HUES48 (cell line): Measurements from ENCODE around the gene CMSS1.
A peak's percentile ranks its signal among the peaks of the same experiment; 100 is the strongest.

Experiments used
- H3K27ac ChIP-seq: one replicate; pipeline ENCODE4 v1.7.0; 2013; ENCODE audit warnings: low read depth, low read length, inconsistent platforms
- H3K27me3 ChIP-seq: 2 replicates; pipeline ENCODE4 v1.6.1; 2013; ENCODE audit warnings: mild to moderate bottlenecking, low read length; ENCODE audit not compliant: control insufficient read depth, insufficient read depth
- H3K36me3 ChIP-seq: 2 replicates; pipeline ENCODE4 v1.6.1; 2013; ENCODE audit warnings: low read length; ENCODE audit not compliant: control insufficient read depth, insufficient read depth
- H3K4me1 ChIP-seq: 2 replicates; pipeline ENCODE4 v1.6.1; 2013; ENCODE audit warnings: mild to moderate bottlenecking, low read length; ENCODE audit not compliant: control insufficient read depth, insufficient read depth
- H3K4me3 ChIP-seq: 2 replicates; pipeline ENCODE4 v1.5.1; 2013; ENCODE audit warnings: mild to moderate bottlenecking, low read depth, low read length
- H3K9ac ChIP-seq: 2 replicates; pipeline ENCODE4 v1.6.1; 2013; ENCODE audit warnings: mild to moderate bottlenecking, low read depth, low read length, moderate library complexity
- H3K9me3 ChIP-seq: 2 replicates; pipeline ENCODE4 v1.6.1; 2013; ENCODE audit warnings: low read length; ENCODE audit not compliant: control insufficient read depth, insufficient read depth

The CMSS1 gene

DNA sequence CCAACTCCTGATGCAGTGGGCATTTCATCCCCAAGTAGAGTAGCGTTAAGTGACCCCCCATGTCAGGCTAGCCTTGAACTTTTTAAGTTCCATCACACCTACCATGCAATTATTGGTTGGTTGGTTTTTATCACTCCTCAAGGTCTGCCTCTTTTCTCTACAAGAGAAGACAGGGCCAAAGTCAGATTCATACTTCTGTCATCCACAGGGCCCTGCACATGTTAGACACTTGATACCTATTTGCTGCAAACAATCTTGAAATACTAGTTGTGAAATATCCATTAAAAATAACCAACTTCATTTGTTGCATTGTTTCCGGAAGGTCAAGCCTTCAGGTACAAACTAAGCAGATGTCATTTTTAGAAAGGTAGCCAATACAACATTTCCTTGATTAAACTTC is 1.2 kb downstream of the CMSS1 start:
- no peaks in the 10 kb centered on the region for H3K36me3 ChIP-seq
- peak overlapping the region; percentile 86 for H3K4me3 ChIP-seq
- no peaks in the 10 kb centered on the region for H3K27me3 ChIP-seq
- H3K9me3 ChIP-seq: no peaks in the 10 kb centered on the region
- H3K9ac ChIP-seq: no peak overlapping the region
- peaks cover 8% of the 10 kb centered on the region for H3K4me1 ChIP-seq
- H3K27ac ChIP-seq: no peak overlapping the region

DNA sequence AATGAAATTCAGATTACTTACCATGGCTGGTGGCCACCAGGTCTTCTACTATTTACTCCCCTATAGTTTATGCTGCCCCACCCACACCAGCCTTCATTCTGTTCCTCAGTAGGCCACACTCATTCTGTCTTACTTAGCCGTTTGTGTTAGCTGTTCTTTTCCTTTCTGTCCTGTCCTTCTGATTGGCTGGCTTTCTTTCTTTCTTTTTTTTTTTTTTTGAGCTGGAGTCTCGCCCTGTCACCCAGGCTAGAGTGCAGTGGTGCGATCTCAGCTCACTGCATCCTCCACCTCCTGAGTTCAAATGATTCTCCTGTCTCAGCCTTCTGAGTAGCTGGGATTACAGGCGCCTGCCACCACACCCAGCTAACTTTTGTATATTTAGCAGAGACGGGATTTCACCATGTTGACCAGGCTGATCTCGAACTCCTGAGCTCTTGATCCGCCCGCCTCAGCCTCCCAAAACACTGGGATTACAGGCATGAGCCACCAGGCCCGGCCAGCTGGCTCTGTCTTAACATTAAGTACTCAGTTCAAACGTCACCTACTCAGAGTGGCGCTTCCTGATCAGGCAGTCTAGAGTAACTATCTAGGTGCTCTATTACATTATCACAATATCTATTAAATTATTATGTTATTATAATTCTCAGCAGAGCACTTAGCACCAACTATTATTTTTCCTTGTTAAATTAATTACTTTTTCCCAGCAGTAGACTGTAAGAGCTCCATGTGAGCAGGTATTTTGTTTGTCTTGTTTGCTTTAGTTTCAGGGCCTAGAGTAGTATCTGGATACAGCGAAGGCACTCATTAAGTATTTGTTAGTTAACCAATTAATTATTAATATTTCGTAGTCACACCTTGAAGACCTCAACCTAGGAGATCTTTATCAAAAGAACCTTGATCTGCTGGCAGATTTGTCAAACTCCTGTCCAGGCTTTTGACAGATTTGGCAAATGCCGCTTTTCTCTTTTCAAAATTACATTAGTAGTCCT is 6.4 kb downstream of the CMSS1 start:
- Histone ChIP-seq H3K9me3 (no peaks in the 10 kb centered on the region), H3K4me3 (no peak overlapping the region), H3K27me3 (no peaks in the 10 kb centered on the region), H3K36me3 (no peaks in the 10 kb centered on the region), H3K9ac (no peak overlapping the region), H3K4me1 (peaks cover 9% of the 10 kb centered on the region; the same call in 1 of the 2 replicates), H3K27ac (no peak overlapping the region)

DNA sequence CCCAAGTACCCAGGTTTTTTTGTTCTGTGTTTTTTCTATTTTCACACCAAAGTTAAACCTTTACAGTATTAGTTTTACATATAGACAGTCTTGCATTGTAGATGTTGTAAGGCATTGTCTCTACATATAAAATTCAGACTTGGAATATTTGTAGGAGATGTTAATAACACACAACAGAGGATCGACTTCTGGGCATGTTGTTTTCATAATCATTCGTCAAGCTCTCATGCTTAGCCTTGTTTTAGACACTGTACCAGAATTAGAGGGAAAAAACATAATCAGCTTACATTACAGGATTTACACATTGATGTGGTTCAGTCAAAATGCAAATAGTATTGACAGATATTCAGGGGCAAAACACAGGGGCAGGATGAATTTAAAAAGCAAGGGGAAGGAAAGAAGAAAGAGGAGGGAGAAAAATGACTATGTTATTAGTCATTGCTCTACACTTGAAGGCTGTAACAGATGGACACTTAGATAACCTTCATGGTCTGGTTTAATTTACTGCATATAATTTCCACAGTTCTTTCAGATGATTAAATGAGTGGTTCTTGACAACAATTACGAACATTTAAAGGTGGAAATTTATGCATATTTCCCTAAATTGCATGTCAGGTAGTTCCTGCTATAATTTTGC is 7.5 kb downstream of the CMSS1 start:
- no peak overlapping the region for H3K9ac ChIP-seq
- H3K4me3 ChIP-seq: no peak overlapping the region
- H3K27ac ChIP-seq: no peak overlapping the region
- H3K36me3 ChIP-seq: no peaks in the 10 kb centered on the region
- H3K4me1 ChIP-seq: peaks cover 14% of the 10 kb centered on the region; the same call in 1 of the 2 replicates
- H3K9me3 ChIP-seq: no peaks in the 10 kb centered on the region
- no peaks in the 10 kb centered on the region for H3K27me3 ChIP-seq

DNA sequence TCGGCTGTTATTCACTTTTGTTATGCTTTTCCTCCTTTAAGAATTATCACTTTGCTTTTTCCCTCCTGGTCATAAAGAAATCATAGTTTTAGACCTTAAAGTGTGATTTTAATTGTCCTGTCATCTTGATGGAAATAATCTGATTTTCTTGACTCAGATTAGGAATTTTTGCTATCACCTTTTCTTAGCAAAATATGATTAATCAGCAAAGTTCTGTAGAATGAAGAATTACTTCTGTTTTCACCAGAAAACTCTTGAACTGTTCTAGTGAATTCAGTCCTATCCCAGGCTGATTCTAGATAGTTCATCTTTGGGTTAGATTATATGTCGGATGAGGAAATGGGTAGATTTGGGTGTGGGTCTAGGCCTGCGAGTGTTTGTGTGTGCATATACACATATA is 12.2 kb downstream of the CMSS1 start:
- Histone ChIP-seq H3K9me3 (no peaks in the 10 kb centered on the region), H3K36me3 (no peaks in the 10 kb centered on the region), H3K27me3 (no peaks in the 10 kb centered on the region), H3K27ac (no peak overlapping the region), H3K4me1 (peaks cover 15% of the 10 kb centered on the region), H3K9ac (no peak overlapping the region), H3K4me3 (no peak overlapping the region)

DNA sequence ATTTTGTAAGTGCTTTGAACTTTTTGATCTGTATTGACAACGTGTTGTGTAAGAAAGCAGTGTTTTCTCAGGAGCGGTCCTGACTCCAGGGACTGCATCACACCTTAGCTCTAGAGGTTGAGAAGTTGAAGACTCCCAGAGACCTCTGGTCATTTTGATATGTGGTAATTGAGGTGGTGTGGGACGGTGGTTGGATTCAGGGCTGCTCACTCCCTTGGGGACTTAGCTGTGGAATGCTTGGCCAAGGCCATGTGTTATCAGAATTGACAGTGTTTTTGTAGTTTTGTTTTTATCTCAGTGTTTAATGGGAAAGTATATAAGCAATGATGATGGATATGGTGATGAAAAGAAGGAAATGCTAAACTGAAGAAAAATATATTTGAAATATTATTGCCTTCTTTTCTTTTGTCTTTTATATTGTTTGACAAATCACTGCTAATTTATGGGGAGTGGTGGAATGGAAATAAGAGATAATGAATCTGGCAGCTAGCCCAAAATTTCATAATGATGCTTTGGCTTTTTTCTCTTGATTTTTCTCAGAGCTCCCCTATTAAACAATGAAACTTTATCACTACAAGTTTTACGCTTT is 16.0 kb downstream of the CMSS1 start:
- Histone ChIP-seq H3K4me3 (no peak overlapping the region), H3K9ac (no peak overlapping the region), H3K9me3 (no peaks in the 10 kb centered on the region), H3K27me3 (no peaks in the 10 kb centered on the region), H3K36me3 (no peaks in the 10 kb centered on the region), H3K4me1 (peaks cover 10% of the 10 kb centered on the region), H3K27ac (no peak overlapping the region)

DNA sequence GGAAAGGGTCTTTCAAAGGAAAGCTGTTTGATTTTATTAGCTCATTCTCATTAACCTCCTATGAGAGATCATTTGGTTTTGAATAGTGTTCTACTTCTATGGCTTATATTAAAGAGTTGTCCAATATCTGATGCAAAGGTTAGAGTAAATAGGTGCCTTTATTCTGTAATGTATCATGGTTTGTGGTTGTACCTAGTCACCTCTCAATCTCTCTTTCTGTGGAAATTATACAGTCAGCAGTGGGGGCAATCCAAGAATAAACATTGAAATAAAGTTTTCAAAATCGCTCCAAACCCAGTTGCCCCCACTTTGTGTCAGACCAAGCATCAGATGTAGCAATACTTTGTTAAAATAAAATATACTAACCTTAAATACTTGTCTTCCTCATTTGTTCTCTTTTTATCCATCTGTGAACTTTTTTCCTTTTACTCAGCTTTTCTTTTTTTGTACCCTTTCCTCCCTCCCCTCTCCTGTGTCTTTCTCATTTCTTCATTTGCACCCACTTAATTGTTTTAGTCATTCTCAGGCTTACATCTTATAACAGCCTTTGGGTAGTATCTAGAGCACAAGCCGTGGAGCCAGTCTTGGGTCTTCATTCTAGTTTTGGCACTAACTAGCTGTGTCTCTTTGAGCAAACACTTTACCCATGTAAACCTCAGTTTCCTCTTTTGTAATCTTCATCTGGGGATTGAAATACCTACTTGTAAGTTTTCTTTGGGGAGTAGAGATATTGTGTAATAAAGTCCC is 16.7 kb downstream of the CMSS1 start:
- H3K9ac ChIP-seq: no peak overlapping the region
- no peaks in the 10 kb centered on the region for H3K27me3 ChIP-seq
- no peak overlapping the region for H3K27ac ChIP-seq
- H3K4me3 ChIP-seq: no peak overlapping the region
- no peaks in the 10 kb centered on the region for H3K9me3 ChIP-seq
- H3K36me3 ChIP-seq: no peaks in the 10 kb centered on the region
- H3K4me1 ChIP-seq: peaks cover 11% of the 10 kb centered on the region

DNA sequence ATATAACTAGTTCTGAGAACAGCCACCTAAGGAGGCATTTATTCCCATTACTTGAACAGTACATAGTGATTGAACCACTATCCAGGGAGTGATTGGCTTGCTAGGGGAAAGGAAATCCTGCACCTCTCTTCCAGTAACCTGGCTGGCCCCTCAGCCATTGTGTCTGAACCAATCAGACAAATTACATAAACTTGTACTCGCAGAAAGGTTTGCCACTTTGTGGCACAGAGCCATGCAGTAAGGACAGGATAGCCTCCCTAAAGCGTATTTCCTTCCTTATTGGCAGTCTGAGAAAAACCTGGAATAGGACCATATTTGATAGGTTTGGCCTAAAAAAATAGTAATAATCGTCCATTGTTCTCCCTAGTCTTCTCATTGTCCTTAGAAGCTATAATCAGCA is 19.0 kb downstream of the CMSS1 start:
- Histone ChIP-seq H3K27ac (no peak overlapping the region), H3K9ac (no peak overlapping the region), H3K36me3 (no peaks in the 10 kb centered on the region), H3K4me3 (no peak overlapping the region), H3K4me1 (peaks cover 8% of the 10 kb centered on the region; the same call in 1 of the 2 replicates), H3K27me3 (no peaks in the 10 kb centered on the region), H3K9me3 (no peaks in the 10 kb centered on the region)

DNA sequence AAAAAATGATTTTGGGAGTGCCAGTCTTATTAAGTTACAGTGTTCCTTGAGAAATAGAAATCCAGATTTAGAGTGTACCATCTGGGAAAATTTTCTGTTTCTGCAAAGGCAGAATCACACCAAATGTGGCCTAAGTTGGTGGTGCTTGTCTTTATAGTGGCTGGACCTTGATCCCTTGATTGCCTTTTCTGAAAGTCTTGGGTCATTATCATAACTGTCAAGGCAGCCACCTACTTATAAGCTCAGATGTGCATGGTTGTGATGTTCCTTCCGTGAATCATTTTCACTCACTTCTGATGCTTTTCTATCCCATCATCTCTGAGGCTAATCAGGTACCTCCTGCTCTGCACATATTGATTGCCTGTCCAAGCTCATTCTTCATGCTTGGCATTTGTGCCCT is 20.1 kb downstream of the CMSS1 start:
- Histone ChIP-seq H3K27me3 (no peaks in the 10 kb centered on the region), H3K27ac (no peak overlapping the region), H3K9me3 (no peaks in the 10 kb centered on the region), H3K36me3 (no peaks in the 10 kb centered on the region), H3K4me3 (no peak overlapping the region), H3K9ac (no peak overlapping the region), H3K4me1 (peaks cover 6% of the 10 kb centered on the region; the same call in 1 of the 2 replicates)

DNA sequence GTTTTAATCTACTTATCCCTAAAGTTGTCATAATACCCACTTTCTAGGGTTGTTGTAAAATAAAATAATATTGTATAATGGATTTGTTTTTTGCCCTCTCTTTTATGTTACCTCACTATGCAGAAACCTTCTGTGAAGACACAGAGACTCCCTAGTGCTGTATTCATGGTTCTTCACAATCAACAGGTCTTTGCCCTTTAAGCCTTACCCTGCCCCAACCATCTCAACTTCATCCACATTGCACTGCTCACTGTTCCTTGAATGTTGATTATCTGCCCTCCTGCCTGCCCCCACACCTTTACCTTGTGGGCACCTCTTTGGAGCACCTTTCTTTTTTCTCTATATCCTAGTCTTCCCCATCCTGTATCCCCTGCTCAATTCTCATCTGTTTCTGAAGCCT is 21.1 kb downstream of the CMSS1 start:
- Histone ChIP-seq H3K4me3 (no peak overlapping the region), H3K4me1 (peaks cover 9% of the 10 kb centered on the region; the same call in 1 of the 2 replicates), H3K27ac (no peak overlapping the region), H3K9ac (no peak overlapping the region), H3K27me3 (no peaks in the 10 kb centered on the region), H3K9me3 (no peaks in the 10 kb centered on the region), H3K36me3 (no peaks in the 10 kb centered on the region)

DNA sequence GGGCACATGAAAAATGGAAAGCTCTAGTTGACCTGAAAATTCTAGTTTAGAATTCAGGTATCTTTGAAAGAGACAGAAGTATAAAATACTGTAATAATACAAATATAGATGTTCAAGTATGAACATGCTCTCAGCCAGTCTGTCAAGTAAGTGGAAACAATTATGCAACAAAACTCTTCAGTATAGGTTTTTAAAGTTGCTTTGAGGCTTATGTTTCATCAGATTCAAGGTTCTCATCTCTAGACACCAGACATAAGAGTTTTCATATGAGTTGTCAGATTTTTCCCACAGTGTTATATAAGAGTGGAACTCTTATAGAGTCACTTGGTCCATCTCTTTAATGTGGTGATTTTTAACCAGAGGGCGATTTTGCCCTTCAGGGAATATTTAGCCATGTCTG is 22.0 kb downstream of the CMSS1 start:
- H3K27me3 ChIP-seq: no peaks in the 10 kb centered on the region
- no peaks in the 10 kb centered on the region for H3K36me3 ChIP-seq

More for the DNA sequence above, 22.0 kb downstream of the CMSS1 start:
- Histone ChIP-seq H3K27ac (no peak overlapping the region), H3K9ac (no peak overlapping the region), H3K9me3 (no peaks in the 10 kb centered on the region), H3K4me1 (peaks cover 10% of the 10 kb centered on the region), H3K4me3 (no peak overlapping the region)
